Right atrium auricular region (tissue), 2 donors: ENCODE data around the gene PLEKHM2. TPM values are rescaled to one million over a fixed set of nuclear protein-coding genes. Genes with fewer than 3 reads are reported as not detected.

Experiments
- DNase-seq: peaks from one replicate; pipeline ENCODE4 v3.0.0-alpha.2; 2019; ENCODE audit warnings: low spot score
- H3K27ac ChIP-seq, 2 donors: fragments of 200-600 bp; sonication (generic); 1 replicate in 1 of 2; 2 replicates in 1 of 2; pipeline ENCODE4 v1.5.1; 2016 to 2019
- H3K27me3 ChIP-seq, 2 donors: fragments of 200-600 bp; sonication (generic); one replicate each; pipeline versions ENCODE4 v1.5.1 to v1.6.0; 2017 to 2019
- H3K36me3 ChIP-seq: fragments of 200-600 bp; sonication (generic); one replicate; pipeline ENCODE4 v1.5.1; 2016
- H3K4me1 ChIP-seq, 2 donors: fragments of 200-600 bp; sonication (generic); one replicate each; pipeline versions ENCODE4 v1.5.1 to v1.6.0; 2017 to 2019
- H3K4me3 ChIP-seq, 2 donors: fragments of 200-600 bp; sonication (generic); 1 replicate in 1 of 2; 2 replicates in 1 of 2; pipeline ENCODE4 v1.5.1; 2017 to 2019; ENCODE audit warnings: mild to moderate bottlenecking in 1 of 2, moderate library complexity in 1 of 2
- H3K9me3 ChIP-seq, 2 donors: fragments of 200-600 bp; sonication (generic); one replicate each; pipeline ENCODE4 v1.5.1; 2019
- CTCF ChIP-seq, 2 donors: fragments of 200-600 bp; sonication (generic); IDR thresholded peaks; one replicate each; pipeline ENCODE4 v1.5.1; 2019; ENCODE audit warnings: antibody characterized with exemption in 2 of 2
- total RNA-seq, 2 donors: library from RNA; depleted of rRNA; stranded (reverse); fragments of >200 nt; gene quantifications; one replicate each; pipeline ENCODE4 v1.1.0, GENCODE V29; 2016

The PLEKHM2 gene
- total RNA-seq, 2 donors from 2014 or later, result 53.6 to 78.1 TPM

- no peaks in the 10 kb centered on the region for H3K27me3 ChIP-seq
- peaks cover 0 to 34% of the 10 kb centered on the region in 2 donors for H3K4me1 ChIP-seq
- no peaks in the 10 kb centered on the region for H3K9me3 ChIP-seq
- no peak overlapping the region for H3K4me3 ChIP-seq
- DNase-seq, result no peak
- TF ChIP-seq CTCF (IDR thresholded peaks at IDR 0.05), result no peak
- H3K36me3 ChIP-seq, result no peaks in the 10 kb centered on the region
- H3K27ac ChIP-seq, result no peak overlapping the region
These were observed 69.7 kb downstream of the PLEKHM2 start for GRCh38 chr1:15753776-15754175.

- no peaks in the 10 kb centered on the region for H3K27me3 ChIP-seq
- TF ChIP-seq CTCF (IDR thresholded peaks at IDR 0.05), result no peak
- H3K4me3 ChIP-seq, result no peak overlapping the region
- no peak for DNase-seq
- H3K36me3 ChIP-seq, result no peaks in the 10 kb centered on the region
- no peak overlapping the region for H3K27ac ChIP-seq
- H3K4me1 ChIP-seq, result peaks cover 0 to 36% of the 10 kb centered on the region in 2 donors
- H3K9me3 ChIP-seq, result no peaks in the 10 kb centered on the region
These were observed 71.0 kb downstream of the PLEKHM2 start for GRCh38 chr1:15755021-15755645.

DNA sequence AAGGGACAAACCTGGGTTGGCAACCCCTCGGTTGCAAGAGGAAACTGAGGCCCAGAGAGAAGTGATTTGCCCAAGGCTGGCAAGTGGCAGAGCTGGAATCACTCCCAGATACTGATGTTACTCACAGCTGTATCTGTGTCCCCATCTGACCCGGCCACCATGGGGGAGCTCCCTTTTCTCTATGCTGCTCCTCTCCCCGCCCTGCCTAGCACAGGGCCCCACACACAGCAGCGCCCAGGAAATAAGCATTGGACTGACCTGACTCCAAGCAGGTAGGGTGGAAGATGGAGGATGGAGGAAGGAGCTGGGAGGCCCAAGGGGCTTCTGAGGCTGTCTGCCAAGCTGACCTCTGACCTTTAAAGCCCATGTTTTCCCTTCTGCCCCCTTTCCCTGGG, 71.5 kb downstream of the PLEKHM2 start:
- Histone ChIP-seq H3K4me1 (peaks cover 0 to 40% of the 10 kb centered on the region in 2 donors), H3K27me3 (no peaks in the 10 kb centered on the region), H3K9me3 (no peaks in the 10 kb centered on the region), H3K36me3 (no peaks in the 10 kb centered on the region), H3K27ac (no peak overlapping the region), H3K4me3 (no peak overlapping the region)
- no peak for TF ChIP-seq CTCF (IDR thresholded peaks at IDR 0.05)
- DNase-seq, result no peak

GRCh38 chr1:15756143-15757015, 72.3 kb downstream of the PLEKHM2 start:
- H3K4me3 ChIP-seq, result no peak overlapping the region
- H3K9me3 ChIP-seq, result no peaks in the 10 kb centered on the region
- H3K27ac ChIP-seq, result no peak overlapping the region
- DNase-seq, result no peak
- H3K36me3 ChIP-seq, result no peaks in the 10 kb centered on the region
- TF ChIP-seq CTCF (IDR thresholded peaks at IDR 0.05), result no peak
- no peaks in the 10 kb centered on the region for H3K27me3 ChIP-seq
- H3K4me1 ChIP-seq, result peaks cover 0 to 47% of the 10 kb centered on the region in 2 donors

GRCh38 chr1:15757016-15757543, 73.0 kb downstream of the PLEKHM2 start:
- H3K36me3 ChIP-seq, result no peaks in the 10 kb centered on the region
- TF ChIP-seq CTCF (IDR thresholded peaks at IDR 0.05), result no peak
- H3K27ac ChIP-seq, result peak overlapping the region; percentile 86 to 91
- no peaks in the 10 kb centered on the region for H3K9me3 ChIP-seq
- H3K4me1 ChIP-seq, result peaks cover 0 to 54% of the 10 kb centered on the region in 2 donors
- DNase-seq, result no peak
- H3K4me3 ChIP-seq, result no peak overlapping the region
- H3K27me3 ChIP-seq, result no peaks in the 10 kb centered on the region
